NK-92 (cell line): ENCODE data around the gene GUCA2A.
"Not testable (repeated sequence)": the region's sequence is repeated elsewhere in the genome, so short reads cannot be mapped to it uniquely, and the experiment has no call there.

ENCODE experiments used
- DNase-seq: peaks from one replicate; lab custom pipeline; 2025; ENCODE audit not compliant: unreplicated experiment; lab: John Stamatoyannopoulos, UW

GUCA2A gene, protein sequence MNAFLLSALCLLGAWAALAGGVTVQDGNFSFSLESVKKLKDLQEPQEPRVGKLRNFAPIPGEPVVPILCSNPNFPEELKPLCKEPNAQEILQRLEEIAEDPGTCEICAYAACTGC

DNA sequence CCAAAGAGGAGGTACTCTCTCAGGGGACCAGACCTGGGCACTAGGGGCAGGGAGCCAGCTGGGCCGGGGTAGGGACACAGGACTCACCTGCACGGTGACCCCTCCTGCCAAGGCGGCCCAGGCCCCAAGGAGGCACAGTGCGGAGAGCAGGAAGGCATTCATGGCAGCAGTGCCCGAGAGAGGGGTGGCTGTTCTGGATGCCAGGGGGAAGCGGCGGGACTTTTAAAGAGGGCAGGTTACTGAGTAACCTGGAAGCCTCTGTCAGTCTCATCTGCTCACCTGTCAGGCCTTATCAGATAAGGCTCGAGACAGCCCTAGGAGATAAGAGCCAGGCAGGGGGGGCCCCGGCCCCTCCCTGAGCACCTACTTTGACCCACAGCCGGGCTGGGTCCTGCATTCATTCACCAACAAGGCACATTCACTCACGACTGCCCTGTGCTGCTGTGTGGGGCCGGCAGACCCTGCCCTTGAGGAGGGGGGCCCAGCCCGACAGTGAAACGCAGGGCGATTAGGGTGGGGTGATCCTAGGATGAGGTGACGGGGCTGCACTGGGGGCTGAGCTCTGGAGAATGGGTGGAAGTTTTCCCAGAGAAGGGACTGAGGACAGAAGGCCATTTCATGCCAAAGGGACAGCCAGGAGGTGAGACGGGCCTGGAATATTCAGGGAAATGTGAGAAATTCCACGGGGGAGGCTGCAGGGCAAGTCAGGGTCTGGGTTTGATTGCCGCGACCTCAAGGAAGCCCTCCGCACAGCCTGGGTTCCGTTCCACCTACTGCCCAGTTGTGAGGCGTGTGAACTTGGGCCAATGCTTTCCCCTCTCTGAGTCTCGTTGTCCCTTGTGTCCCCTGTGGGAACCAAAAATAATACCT, at the start of gene GUCA2A:
TSS of gene GUCA2A (minus strand) at position 195 of the 870 bp plus-strand sequence. CDS start at position 162, 33 bp downstream.
- DNase-seq: no peak

DNA sequence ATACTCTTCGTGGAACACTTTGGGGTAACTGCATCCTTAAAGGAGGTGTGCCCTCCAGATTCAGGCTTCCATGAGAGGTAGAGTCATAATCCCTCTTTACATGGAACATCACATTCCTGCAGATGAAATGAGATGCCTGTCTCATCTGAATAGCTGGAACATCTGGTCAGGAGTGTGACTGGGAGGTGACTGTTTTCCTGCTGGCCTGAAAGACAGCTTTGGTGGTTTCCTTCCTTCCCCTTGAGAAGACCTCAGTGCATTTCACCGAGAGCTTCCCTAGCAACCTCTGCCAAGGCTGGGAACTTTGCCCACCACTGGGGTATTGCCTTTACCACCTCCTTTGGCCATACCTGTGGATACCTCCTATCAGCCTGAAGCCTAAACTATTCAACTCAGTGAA, 46.7 kb upstream of the GUCA2A start:
- DNase-seq: no peak

DNA sequence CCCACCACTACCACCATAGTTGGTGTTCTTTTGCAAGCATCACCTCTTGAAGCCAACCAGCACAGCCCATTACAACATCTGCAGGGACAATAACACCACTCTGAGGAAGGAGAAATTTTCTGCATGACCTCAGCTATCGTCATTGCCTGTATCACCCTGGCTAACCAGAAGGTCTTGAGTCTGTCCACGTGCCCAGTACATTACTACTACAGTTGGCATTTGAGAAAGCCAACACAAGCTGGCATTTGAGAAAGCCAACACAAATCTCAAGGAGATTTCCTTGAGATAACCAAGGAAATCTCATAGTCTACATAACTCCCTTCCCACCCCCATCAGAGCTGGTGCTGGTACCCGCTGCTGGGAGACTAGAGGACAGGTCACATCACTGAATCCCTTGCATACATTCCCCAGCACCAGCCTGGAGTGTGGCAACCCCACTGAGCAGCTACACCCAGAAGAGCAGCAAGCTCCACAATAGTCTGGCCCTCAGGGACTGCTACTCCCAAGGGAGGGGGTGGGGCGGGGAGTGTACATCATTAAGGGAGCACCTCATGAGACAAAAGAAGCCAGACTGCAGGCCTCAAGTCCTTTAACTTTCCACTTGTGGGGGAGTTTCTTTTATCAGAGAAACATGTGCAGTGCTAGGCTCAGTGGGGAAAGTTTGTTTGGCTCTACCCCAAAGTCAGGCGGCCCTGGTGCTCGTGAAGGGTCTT, 46.0 kb upstream of the GUCA2A start:
- DNase-seq: no peak

DNA sequence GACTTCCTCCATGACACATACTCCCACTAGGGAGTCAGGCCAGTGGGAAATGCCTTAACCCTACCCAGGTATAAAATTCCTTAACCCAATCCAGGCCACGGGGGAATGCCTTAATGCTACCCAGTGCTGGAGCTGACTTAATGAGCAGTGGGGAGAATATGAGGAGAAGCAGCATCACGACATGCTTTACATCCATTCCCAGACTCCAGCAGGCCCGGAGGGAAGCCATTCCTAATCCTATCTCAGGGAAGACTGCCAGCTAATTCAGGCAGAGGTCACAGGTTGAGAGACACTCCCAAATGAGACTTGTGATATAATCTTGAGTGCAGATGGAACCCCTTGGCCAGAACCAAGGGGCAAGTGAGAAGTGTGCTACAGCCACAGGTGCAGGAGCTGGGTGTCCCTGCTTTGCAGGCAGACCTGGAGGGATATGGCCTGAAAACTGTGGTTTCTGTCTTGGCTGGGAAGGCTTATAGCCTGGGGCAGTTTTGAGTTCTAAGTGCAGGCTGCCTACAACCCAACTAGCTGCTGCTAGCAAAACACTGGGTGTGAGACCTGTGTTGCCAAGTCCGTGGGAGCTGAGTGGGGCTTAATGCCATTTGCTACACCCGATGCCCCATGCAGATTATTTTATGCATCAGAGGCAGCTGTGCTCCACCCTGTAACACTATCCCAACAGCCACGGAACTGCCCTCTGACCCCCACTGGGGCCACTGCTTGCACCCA, 45.1 kb upstream of the GUCA2A start:
- no peak for DNase-seq

DNA sequence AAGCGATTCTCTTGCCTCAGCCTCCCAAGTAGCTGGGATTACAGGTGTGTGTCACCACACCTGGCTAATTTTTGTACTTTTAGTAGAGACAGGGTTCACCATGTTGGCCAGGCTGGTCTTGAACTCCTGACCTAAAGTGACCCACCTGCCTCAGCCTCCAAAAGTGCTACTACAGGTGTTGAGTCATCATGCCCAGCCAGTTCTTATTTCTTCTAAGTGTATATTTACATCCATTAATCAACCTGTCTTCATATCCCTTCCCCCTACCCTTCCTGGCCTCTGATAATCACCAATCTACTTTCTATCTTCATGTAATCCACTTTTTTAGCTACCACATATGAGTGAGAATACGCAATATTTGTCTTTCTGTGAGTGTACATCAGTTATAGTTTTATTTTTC, 42.4 kb upstream of the GUCA2A start:
- not testable (repeated sequence) for DNase-seq

DNA sequence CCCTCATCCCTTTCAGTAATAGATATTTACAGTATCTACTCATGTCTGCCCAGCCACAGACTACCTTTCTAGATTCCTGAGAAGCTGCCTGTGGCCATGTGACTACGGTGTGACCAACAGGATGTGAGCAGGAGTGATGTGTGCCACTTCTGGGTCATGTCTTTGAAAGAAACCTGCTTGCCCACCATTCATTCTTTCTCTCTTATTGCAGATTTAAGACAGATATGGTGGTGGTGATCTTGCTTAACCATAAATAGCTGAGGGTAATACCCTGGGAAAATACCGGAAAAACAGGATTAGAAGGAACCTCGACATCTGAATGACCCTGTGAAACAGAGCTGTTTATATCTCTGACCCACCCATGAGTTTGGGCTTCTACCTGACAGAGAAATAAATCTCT, 41.6 kb upstream of the GUCA2A start:
- no peak for DNase-seq

DNA sequence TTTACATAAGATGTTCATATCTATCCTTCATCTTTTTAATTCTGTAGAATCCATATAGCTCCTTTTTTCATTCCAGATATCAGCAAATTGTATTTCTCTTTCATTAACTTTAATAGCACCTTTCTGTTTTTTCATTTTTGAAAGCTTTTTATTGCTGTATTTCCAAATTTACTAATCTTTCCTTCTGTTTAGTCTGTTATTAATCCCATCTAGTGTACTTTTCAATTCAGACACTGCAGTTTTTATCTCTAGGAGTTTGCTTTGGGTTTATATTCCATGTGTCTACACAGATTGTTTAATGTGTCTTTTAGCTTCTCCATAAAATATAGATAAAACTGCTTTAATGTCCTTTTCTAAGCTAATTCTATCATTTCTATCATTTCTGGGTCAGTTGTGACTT, 37.4 kb upstream of the GUCA2A start:
- no peak for DNase-seq

DNA sequence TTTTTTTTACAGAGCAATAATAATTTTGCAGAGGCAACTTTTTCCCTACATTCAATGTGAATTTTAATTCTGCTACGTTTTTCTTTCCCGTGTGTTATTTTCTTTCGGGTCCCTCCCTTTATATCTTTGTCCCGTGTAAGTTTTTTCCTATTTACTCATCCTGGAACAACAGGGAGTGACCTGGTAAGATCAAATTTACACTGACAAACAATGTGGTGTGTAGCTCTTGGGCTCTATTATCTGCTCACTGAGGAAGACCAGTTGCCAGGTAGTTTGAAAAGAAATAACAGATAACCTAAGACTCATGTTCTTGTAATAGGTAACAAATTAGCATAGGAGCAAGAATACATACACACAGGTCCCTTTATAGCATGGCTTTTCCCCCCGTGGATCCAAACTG, 33.7 kb upstream of the GUCA2A start:
- DNase-seq: no peak

DNA sequence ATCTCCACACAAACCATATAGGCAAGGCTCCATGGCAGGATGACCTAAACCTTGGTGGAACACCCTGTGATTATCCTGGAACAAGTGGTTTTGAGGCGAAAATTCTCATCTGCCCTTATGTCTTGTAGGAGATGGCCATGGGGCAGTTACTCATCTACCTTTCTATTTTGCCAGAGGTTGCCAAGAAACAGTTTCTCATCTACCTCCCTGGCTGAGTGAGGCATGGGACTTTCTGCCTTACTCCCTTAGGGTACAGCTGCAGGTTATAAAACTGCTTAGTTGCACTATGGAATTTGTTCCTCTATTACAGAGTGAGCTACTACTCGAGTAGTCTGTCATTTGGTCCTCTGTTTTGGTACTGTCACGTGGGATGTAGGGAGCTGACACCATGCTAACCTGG, 31.3 kb upstream of the GUCA2A start:
- DNase-seq: no peak

DNA sequence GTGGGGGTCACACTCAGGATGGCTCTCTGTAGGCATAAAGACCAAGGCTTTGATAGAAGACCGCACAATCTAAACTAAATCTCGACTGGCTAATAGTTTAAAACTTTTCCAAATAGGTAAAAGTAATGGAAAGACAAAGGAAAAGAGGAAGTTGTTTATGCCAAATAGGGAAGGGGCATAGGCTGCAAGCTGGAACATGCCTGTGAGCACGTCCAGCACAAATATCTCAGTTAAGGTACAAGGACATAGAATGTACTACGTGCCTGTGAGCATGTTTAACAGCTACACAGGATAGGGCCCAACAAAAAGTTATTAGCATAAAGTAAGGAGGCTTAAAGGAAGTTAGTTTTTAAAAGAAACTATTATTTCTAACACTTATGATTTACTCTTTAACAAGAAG, 27.6 kb upstream of the GUCA2A start:
- DNase-seq: no peak

DNA sequence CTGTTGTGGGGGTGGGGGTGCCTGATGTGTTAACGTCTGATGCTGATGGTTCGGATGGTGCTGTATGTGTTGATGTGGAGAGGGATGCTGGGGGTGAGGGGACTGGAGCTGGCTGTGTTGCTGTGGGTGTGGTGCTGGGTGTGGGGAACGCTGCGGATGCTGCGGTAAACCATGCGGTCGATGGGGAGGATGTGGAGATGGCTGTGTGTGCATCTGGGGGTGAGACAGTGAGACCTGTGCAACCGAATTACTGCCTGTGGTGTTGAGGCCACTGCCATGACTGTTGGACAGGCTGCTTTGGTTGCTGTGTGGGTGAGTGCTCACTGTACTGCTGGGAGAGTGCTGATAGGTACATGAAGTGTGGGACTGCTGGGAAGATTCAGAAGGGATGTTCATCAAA, 26.8 kb upstream of the GUCA2A start:
- no peak for DNase-seq

DNA sequence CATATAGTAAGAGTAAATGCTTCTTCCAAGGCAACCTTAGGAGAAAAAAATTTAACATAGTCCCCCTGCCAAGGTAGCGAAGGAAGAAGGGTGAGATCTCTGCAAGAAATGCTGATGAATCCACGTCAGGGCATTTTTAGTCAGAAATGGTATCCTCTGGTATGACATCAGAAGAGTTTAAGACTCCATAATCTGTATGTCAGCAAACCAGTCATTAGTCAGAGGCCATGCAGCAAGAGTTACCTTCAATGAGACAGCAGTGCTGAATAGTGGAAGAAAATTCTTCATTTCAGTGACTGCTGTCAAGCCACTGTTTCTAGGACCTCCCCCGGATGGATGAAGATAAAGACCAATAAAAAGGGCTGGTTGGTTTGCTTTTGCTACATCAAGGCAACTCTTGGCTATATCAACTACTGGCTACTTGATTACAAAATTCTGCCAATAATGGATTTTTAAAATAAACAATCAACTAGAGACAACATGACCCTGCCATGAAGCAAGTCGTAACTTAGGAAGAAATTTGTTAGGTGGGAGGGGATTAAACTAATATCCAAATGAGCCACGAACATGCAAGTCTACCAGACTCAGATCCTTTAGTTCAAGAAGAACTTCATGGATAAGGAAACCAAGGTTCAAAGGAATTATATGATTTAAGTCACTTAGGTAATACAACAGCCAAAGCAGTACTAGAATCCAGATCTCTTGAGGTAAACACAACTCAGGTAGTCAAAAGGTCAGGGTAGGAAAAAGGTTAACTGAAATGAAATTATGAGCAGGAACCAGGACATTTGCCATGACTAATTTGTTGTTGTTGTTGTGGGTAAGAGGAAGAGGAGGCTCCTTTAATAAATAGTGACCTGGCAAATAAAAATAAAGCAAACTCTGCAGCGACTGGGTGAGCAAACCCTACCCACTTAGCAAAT, 25.6 kb upstream of the GUCA2A start:
- DNase-seq: no peak

DNA sequence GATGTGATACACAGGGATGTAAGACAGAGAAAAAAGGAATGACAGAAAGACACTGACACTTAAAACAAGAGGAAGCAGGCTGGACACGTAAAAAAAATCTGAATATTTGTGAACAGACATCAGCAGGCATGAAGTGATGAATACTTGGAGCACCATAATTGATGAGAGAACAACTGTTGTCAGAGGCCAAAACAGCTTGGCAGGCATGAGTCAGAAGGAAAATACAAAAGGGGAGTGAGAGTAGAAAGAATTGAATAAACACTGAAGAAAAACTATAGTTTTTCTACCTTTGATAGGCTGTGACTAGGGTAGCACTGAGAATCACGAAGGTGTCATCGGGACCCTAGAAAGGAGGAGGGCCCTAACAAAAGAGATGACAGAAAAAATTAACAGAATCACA, 21.6 kb upstream of the GUCA2A start:
- DNase-seq: no peak

DNA sequence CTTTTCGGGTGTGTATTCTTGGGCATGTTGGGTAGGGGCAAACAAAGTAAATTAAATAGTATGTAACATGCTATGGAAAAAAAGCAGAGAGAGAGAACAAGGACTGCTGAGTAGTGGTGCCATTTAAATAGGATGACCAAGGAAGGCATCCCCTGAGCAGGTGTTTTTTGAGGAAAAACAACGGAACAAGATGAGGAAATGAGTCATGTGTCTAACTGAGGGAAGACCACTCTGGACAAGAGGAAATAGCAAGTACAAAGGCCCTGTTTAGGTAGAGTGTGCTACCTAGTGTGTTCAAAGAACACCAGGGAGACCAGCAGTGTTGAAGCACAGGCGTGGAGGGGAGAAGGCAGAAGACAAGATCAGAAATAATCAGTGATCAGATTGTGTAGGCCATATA, 20.1 kb upstream of the GUCA2A start:
- no peak for DNase-seq

DNA sequence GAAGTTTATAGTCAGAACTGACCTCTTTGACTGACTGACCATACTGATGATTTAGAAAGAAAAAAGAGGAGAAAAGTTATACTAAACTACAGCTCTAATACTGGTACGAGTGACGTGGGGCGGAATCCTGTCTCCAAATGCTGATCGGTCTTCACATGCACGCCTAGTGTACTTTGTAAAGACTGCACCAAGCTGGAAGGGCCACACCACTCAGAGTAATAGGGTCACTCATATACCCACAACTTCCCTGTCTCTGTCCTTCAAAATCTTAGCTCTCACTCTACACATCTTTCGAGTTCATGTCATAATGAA, 19.4 kb upstream of the GUCA2A start:
- no peak for DNase-seq

DNA sequence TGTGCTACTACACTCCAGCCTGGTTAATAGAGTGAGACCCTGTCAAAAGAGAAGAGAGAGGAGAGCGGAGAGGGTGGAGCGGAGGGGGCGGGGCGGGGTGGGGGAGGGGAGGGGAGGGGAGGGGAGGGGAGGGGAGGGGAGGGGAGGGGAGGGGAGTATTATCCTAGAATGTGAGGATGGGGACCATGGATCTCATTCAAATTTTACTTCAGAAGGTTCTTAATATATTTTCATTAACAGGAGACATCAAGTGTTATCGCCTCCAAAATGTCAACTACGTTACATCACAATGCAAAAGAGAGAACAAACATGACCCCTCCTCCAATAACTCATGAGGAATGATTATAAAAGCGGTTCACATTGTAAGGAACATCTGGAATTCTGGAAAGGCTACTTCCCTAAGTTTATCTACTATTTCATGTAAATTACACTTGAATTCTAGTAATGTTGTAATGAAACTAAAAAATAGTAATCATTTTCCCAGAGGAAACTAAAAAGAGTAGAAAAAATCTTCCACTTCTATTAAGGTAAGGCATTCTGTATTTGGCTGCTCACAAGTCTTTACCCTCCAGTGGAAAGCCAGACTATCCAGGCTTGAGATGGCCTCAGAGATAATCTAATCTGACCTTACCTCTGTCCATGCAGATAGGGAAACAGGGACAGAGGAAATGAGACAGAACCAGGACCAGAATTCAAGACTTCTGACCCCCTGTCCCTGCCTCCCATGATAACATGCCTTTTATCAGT, 18.8 kb upstream of the GUCA2A start:
- DNase-seq: no peak

DNA sequence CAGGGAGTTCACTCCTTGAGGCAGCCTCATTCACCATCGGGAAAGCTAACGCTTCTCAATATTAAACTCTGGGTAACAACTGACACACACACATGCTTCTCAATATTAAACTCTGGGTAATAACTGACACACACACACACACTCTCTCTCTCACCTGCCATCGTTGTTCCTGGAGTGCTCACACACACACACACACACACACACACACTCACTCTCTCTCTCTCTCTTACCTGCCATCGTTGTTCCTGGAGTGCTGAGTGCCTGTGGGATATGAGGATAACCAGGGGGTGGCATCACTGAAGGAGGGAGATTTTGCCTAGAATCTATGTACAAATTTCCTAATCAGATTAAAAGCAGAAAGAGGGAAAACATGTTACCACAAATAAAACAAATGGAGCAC, 17.1 kb upstream of the GUCA2A start:
- DNase-seq: no peak

DNA sequence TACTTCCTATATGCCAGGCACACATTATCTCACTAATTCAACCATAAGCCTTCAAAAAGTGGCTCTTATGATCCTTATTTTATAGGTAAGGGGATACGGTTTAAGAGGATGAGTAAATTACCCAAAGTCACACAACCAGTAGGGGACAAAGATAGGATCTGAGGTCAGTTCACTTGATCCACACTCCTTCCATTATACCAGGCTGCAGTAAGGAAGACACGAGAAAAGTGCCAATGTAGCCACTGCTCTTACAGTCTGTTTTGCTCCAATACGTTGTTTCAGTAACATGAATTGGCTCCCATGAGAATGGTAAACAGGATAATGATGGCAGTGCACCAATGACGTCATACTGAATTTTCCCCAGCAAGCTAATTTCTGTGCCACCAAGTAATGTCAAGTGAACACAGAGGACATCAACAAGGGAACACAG, 15.4 kb upstream of the GUCA2A start:
- no peak for DNase-seq

DNA sequence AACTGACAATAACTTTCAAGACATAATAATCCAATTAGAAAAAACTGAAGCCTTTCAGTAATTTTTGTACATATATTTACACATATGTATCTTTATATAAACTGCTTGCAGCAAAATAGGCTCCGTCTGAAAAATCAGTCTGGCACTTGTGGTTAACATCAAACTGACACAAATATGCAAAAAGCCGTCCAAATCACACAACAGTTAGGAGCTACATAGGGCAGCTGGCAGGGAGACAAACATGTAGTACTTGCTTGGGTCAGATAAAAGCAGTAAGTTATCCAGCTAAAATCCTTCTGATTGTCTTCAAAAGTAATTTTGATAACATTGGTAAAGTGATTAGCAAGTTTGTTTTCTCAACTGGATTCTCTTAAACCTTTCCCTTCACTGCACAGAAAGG, 14.7 kb upstream of the GUCA2A start:
- DNase-seq: no peak

DNA sequence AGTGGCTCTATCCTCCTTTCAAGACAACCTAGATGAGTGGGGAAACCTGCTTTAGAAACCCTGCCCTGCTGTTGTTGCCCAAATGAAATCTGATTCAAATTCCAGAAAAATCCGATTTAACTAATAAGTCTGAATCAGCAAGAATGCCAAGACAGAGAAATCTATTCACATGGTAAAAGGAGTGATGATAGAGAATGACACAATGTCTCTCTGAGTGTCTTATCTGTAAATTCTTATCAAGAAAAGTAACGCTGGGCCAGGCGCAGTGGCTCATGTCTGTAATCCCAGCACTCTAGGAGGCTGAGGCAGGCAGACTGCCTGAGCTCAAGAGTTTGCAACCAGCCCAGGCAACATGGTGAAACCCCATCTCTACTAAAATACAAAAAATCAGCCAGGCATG, 13.7 kb upstream of the GUCA2A start:
- no peak for DNase-seq
